Transverse colon (tissue), 4 donors: ENCODE data around the gene MAIP1. TPM values are rescaled to one million over a fixed set of nuclear protein-coding genes. Genes with fewer than 3 reads are reported as not detected.

ENCODE experiments used
- DNase-seq: peaks from one replicate; pipeline ENCODE4 v3.0.0-alpha.2; 2019
- H3K27ac ChIP-seq, 4 donors: fragments of 200-600 bp; sonication (generic); 2 replicates each; pipeline ENCODE4 v1.5.1; 2016 to 2018; ENCODE audit warnings: inconsistent platforms in 4 of 4
- H3K27me3 ChIP-seq: fragments of 200-600 bp; sonication (generic); 2 replicates; pipeline ENCODE4 v1.5.1; 2017; ENCODE audit warnings: inconsistent platforms
- H3K36me3 ChIP-seq, 4 donors: fragments of 200-600 bp; sonication (generic); 2 replicates each; pipeline ENCODE4 v1.5.1; 2017 to 2019; ENCODE audit warnings: inconsistent platforms in 4 of 4
- H3K4me1 ChIP-seq, 4 donors: fragments of 200-600 bp; sonication (generic); 2 replicates each; pipeline ENCODE4 v1.5.1; 2017 to 2020; ENCODE audit warnings: inconsistent platforms in 4 of 4
- H3K4me3 ChIP-seq, 4 donors: fragments of 200-600 bp; sonication (generic); 1 replicate in 1 of 4; 2 replicates in 3 of 4; pipeline versions ENCODE4 v1.5.1 to v1.6.1; 2017 to 2019; ENCODE audit warnings: inconsistent platforms in 4 of 4
- H3K9me3 ChIP-seq, 2 donors: fragments of 200-600 bp; sonication (generic); 2 replicates each; pipeline ENCODE4 v1.5.1; 2017 to 2019; ENCODE audit warnings: inconsistent platforms in 2 of 2
- EP300 ChIP-seq: sonication (generic); formaldehyde crosslinking; IDR thresholded peaks from one replicate; pipeline ENCODE4 v1.6.1; 2017; ENCODE audit warnings: antibody characterized with exemption, low read depth
- POLR2A ChIP-seq: fragments of 450-650 bp; IDR thresholded peaks from one replicate; pipeline ENCODE4 v1.6.1; 2016; ENCODE audit warnings: antibody characterized with exemption, mild to moderate bottlenecking, moderate library complexity
- POLR2AphosphoS5 ChIP-seq, 3 donors: sonication (generic); formaldehyde crosslinking; IDR thresholded peaks; one replicate each; pipeline ENCODE4 v1.6.1; 2016; ENCODE audit warnings: antibody characterized with exemption in 3 of 3
- WGBS, 2 donors: methylation state at CpG; one replicate each; pipeline ENCODE4 v1.1.5; 2018; ENCODE audit warnings: low coverage in 1 of 2; 5-methylcytosine and 5-hydroxymethylcytosine counted together
- in situ Hi-C, 4 donors: fragments of 200-750 bp; cut with MboI; loops; one replicate each; pipeline versions ENCODE4 v1.15.0 to v1.15.1; 2017; ENCODE audit warnings: low sequenced_read_pairs in 3 of 4, low pct_ligation_motif_present in 1 of 4, low pct_unique_long_range_greater_than_20kb in 1 of 4
- intact Hi-C: fragments of 100-400 bp; cut with DNase I; formaldehyde crosslinking; loops from one replicate; pipeline ENCODE4 v1.15.1; 2023; ENCODE audit warnings: low total_unique reads
- total RNA-seq, 4 donors: library from RNA; depleted of rRNA; stranded (reverse); fragments of >200 nt; gene quantifications; one replicate each; pipeline ENCODE4 v1.1.0, GENCODE V29; 2016
- TF ChIP-seq, protein P1 (sequence below), 5 experiments: fragments of 200-600 bp in 3 of 5; fragments of 450-650 bp in 2 of 5; sonication (generic) in 3 of 5; IDR thresholded peaks; 1 replicate in 2 of 5; 2 replicates in 3 of 5; pipeline ENCODE4 v1.5.1; 2016 to 2017; ENCODE audit warnings: antibody characterized with exemption in 5 of 5, inconsistent platforms in 3 of 5, mild to moderate bottlenecking in 2 of 5, moderate library complexity in 1 of 5

The MAIP1 gene
- total RNA-seq, 4 donors from 2014 or later: 19.1 to 104 (median 33.2) TPM

DNA sequence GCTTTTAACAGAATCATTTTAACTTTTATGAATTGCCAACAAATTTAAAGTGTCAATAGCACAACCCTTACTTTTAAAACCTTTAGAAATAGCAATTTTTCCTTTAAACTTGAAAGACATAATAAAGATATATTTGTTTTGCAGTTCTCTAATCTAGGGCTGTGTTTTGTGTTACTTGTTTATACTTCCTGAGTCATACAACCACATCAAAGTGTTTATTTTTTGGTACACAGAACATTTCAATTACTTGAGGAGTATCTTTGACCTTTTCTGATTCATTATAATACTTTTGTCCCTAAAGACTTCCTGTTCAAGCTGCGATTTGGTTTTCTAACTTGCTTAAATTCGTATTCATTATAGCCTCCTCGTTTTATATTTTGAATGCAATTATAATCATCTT, 21.9 kb upstream of the MAIP1 start:
- Histone ChIP-seq H3K4me3 (no peak overlapping the region), H3K9me3 (no peaks in the 10 kb centered on the region), H3K27me3 (no peaks in the 10 kb centered on the region), H3K4me1 (no peaks in the 10 kb centered on the region), H3K36me3 (peaks cover 0 to 40% (median 8%) of the 10 kb centered on the region in 4 donors), H3K27ac (no peak overlapping the region)
- intact Hi-C loops (no loop called here), in situ Hi-C loops (no loop called here)
- WGBS, 2 donors: 56 to 62% methylated on average over 3 of the region's 3 CpGs
- TF ChIP-seq, protein P1, sequence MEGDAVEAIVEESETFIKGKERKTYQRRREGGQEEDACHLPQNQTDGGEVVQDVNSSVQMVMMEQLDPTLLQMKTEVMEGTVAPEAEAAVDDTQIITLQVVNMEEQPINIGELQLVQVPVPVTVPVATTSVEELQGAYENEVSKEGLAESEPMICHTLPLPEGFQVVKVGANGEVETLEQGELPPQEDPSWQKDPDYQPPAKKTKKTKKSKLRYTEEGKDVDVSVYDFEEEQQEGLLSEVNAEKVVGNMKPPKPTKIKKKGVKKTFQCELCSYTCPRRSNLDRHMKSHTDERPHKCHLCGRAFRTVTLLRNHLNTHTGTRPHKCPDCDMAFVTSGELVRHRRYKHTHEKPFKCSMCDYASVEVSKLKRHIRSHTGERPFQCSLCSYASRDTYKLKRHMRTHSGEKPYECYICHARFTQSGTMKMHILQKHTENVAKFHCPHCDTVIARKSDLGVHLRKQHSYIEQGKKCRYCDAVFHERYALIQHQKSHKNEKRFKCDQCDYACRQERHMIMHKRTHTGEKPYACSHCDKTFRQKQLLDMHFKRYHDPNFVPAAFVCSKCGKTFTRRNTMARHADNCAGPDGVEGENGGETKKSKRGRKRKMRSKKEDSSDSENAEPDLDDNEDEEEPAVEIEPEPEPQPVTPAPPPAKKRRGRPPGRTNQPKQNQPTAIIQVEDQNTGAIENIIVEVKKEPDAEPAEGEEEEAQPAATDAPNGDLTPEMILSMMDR (IDR thresholded peaks at IDR 0.05): no peak
- no peak for TF ChIP-seq EP300
- no peak for TF ChIP-seq POLR2A
- no peak for TF ChIP-seq POLR2AphosphoS5 (IDR thresholded peaks at IDR 0.05)
- DNase-seq: no peak

DNA sequence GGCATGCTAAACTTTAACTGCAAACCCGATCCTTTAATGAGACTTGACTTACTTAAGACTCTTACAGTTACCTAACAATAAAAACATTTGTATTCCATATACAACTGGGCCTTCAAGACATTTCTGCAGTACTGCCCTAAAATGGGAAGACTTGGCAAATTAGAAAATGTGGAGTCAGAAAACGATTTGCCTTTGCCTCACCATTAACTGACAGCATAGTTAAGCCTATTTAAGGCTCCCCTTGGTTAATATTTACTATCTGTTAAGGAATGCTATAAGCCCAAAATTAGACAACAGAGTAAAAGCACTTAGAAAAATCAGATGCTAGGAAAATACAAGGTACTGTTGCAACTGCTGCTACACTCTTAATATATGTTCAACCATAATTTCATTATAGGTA, 18.8 kb upstream of the MAIP1 start:
- no peak for TF ChIP-seq EP300
- no peak for TF ChIP-seq POLR2AphosphoS5 (IDR thresholded peaks at IDR 0.05)
- Histone ChIP-seq H3K36me3 (peaks cover 0 to 34% (median 12%) of the 10 kb centered on the region in 4 donors), H3K4me3 (no peak overlapping the region), H3K27me3 (no peaks in the 10 kb centered on the region), H3K9me3 (no peaks in the 10 kb centered on the region), H3K27ac (no peak overlapping the region), H3K4me1 (peaks cover 0 to 3% (median 0%) of the 10 kb centered on the region in 4 donors)
- in situ Hi-C loops (no loop called here), intact Hi-C loops (no loop called here)
- DNase-seq: no peak
- 40 to 75% methylated on average over 2 of the region's 2 CpGs for WGBS, 2 donors

DNA sequence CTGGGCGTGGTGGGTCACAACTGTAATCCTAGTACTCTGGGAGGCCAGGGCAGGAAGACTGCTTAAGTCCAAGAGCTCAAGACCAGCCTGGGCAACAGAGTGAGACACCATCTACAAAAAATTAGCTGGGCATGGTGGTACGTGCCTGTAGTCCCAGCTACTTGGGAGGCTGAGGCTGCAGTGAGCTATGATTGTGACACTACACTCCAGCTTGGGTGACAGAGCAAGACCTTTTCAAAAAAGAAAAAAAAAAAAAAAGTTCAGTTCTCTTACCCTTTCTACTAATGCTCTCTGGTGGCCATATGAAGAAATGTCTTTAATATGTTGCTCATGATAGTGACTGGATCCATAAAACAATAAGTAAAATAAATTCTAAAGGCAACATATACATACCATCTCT, 15.0 kb upstream of the MAIP1 start:
- intact Hi-C loops: no loop called here
- Histone ChIP-seq H3K4me3 (no peak overlapping the region), H3K27ac (no peak overlapping the region), H3K27me3 (no peaks in the 10 kb centered on the region), H3K4me1 (peaks cover 0 to 18% (median 3%) of the 10 kb centered on the region in 4 donors), H3K9me3 (no peaks in the 10 kb centered on the region), H3K36me3 (peaks cover 0 to 17% (median 5%) of the 10 kb centered on the region in 4 donors)
- in situ Hi-C loops: no loop called here
- no peak for TF ChIP-seq POLR2AphosphoS5 (IDR thresholded peaks at IDR 0.05)
- TF ChIP-seq, protein P1 (IDR thresholded peaks at IDR 0.05): peak; percentile 17 to 42 (median 31)
- no peak for DNase-seq
- 80 to 82% methylated on average over 1 to 2 of the region's 2 CpGs for WGBS, 2 donors

DNA sequence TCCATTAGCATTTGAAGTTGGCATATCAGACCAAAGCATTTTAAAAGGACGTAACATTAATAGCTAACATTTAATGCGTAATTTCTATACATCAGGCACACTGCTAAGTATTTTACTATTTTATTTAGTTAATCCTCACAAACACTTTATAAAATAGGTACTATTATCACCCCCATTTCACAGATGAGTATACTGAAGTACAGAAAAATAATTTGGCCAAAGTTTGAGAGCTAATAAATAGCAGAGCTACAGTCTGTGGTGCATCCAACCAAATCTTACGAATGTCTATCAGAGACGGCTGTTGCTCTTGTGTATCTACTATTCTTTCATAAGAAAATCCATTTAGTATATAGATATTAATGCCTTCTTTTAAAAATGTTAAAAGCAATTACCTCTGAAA, 12.0 kb upstream of the MAIP1 start:
- Histone ChIP-seq H3K36me3 (peaks cover 0 to 30% (median 12%) of the 10 kb centered on the region in 4 donors), H3K27me3 (no peaks in the 10 kb centered on the region), H3K9me3 (no peaks in the 10 kb centered on the region), H3K4me1 (peaks cover 0 to 18% (median 3%) of the 10 kb centered on the region in 4 donors), H3K27ac (no peak overlapping the region), H3K4me3 (no peak overlapping the region)
- TF ChIP-seq POLR2A (no peak), EP300 (no peak), POLR2AphosphoS5 (IDR thresholded peaks at IDR 0.05) (no peak)
- TF ChIP-seq, protein P1 (IDR thresholded peaks at IDR 0.05): no peak
- DNase-seq: no peak
- in situ Hi-C loops: no loop called here
- intact Hi-C loops: no loop called here
- 90 to 95% methylated on average over 4 of the region's 4 CpGs for WGBS, 2 donors

DNA sequence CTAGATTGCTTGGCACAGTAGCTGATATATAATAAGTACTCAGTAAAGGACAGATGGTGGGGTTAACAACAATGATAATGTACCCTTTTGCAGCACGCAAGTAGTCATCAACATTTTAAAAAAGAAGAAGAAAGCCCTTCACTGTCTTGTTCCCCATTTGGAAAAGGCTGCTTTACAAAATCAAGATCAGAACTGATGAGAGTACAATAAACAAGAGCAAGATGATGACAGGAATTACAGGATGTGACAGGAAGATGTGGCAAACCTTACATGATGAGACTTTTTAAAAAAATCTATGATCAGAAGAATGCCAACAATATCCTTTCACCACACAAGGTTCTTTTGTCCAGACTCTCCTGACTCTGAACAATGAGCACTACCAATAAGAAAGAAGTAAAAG, 9.2 kb upstream of the MAIP1 start:
- H3K27me3 ChIP-seq: no peaks in the 10 kb centered on the region
- H3K9me3 ChIP-seq: no peaks in the 10 kb centered on the region
- peaks cover 0 to 23% (median 9%) of the 10 kb centered on the region in 4 donors for H3K36me3 ChIP-seq
- 98 to 100% methylated on average over 1 of the region's 1 CpG for WGBS, 2 donors
- DNase-seq: no peak
- H3K4me3 ChIP-seq: no peak overlapping the region
- in situ Hi-C loops (no loop called here), intact Hi-C loops (no loop called here)
- H3K27ac ChIP-seq: no peak overlapping the region
- peaks cover 0 to 18% (median 3%) of the 10 kb centered on the region in 4 donors for H3K4me1 ChIP-seq
- TF ChIP-seq POLR2A (no peak), POLR2AphosphoS5 (IDR thresholded peaks at IDR 0.05) (no peak), EP300 (no peak)
- TF ChIP-seq, protein P1 (IDR thresholded peaks at IDR 0.05): no peak
